HL-60 (cell line): ENCODE results near the gene HOXB4.

ENCODE experiments used
- CTCF ChIP-seq: IDR thresholded peaks from one replicate; pipeline ENCODE4 v1.5.1; 2011; ENCODE audit warnings: low read length, control low read depth, inconsistent platforms; ENCODE audit not compliant: insufficient read depth
- GABPA ChIP-seq: IDR thresholded peaks from 2 replicates; pipeline ENCODE4 v1.6.1; 2012; ENCODE audit warnings: low read depth
- POLR2AphosphoS5 ChIP-seq: IDR thresholded peaks from 2 replicates; pipeline ENCODE4 v1.6.1; 2012; ENCODE audit warnings: low read depth
- REST ChIP-seq: IDR thresholded peaks from 2 replicates; pipeline ENCODE4 v1.6.1; 2012; ENCODE audit warnings: low read depth; ENCODE audit not compliant: insufficient replicate concordance

GRCh38 chr17:48588074-48588415 is 9.9 kb upstream of the HOXB4 start:
- TF ChIP-seq CTCF (no peak), POLR2AphosphoS5 (no peak), GABPA (no peak), REST (no peak)
